ENCODE data around the gene PLEKHA1.

- no peak for TF ChIP-seq POLR2AphosphoS5 (IDR thresholded peaks at IDR 0.05; ENCODE audit: low read depth)
- no peak for TF ChIP-seq CTCF (IDR thresholded peaks at IDR 0.05; ENCODE audit: insufficient read depth, low read length)
- TF ChIP-seq REST (IDR thresholded peaks at IDR 0.05; ENCODE audit: insufficient replicate concordance, low read depth) = no peak
Observed at GRCh38 chr10:122343936-122344335, 30.6 kb upstream of the PLEKHA1 start.

All from HL-60 (cell line).